Hematopoietic multipotent progenitor cell treated with erythropoietin and hydrocortisone succinate and interleukin-3 and kit ligand, for 17 days (in vitro differentiated cells): ENCODE measurements around the gene DOK3.

Experiments used
- DNase-seq: peaks from one replicate; pipeline ENCODE4 v3.0.0-alpha.2; 2015; ENCODE audit warnings: low spot score

The DOK3 gene

DNA sequence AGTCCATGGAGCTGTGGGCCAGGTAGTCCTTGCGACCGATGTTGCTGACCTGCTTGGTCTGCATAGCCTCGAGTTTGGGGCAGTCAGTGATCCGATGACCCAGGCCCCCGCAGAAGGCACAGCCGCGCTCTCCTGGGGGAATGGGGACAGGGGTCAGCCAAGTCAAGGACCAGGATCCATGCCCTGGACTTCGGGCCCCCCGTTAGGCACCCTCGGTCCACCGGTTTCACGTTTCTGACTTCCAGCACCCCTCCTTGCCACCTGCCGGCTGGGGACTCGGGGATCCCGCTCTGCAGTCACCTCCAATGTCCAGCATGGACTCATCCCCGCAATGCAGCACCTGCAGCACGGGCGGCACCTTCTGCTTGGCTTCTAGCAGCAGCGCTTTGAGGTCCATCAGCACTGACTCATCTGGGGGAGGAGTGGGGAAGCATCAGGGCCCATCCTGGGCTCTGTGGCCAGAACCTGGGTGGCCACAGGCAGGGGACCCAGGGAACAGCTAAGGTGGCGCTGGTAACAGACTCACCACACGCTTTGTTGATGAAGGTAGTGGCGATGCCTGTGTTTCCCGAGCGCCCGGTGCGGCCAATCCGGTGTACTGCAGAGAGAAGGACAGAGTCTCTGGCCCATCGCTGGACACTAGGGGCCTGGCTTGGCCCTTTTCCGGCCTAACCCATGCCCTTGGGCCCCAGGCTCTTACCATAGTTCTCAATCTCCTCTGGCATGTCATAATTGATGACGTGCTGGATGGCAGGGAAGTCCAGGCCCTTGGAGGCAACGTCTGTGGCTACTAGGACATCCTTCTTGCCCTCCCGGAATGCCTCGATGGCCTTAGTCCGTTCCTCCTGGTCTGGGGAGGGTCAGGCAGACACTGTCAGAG, 2.4 kb upstream of the DOK3 start:
- no peak for DNase-seq

DNA sequence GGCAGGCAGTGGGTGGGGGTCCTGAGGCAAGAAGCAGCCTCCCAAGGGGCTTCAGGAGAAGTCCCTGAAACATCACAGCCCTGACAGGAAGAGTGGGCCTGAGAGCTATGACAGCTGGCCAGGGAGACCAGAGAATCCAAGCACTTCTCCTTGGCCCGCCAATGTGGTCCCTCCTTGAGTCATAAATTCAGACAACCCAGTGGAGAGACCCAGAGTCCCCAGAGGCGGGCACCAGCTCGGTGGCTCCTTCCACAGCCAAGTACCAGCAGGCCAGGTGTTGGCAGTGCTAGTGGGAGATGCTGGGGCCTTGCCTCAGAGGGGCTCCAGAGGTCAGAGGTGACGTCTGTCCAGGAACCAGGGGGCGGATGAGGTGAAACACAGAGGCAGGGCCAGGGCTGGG, 1.6 kb upstream of the DOK3 start:
- DNase-seq: no peak

DNA sequence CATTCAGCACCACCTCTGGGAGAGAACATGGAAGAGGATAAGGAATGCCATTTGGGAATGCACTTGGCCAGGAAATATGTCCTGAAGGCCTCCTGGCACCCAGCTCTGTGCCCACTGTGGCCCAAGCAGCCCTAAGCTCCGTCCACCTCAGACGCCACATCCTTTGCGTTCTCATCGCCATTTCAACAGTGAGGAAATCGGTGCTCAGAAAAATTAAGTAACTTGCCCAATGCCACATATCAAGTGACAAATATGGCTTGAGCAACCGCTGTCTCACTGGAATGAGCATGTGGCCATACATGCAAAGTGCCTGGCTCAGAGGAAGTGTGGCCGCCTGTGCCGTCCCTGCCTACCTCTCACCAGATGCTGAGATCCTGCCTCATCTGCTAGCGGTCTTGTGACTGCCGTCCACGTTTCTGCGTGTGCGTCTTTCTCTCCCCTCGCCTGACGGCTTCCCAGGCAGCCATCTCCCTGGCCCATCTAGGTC, 984 bp upstream of the DOK3 start:
- DNase-seq: no peak

DNA sequence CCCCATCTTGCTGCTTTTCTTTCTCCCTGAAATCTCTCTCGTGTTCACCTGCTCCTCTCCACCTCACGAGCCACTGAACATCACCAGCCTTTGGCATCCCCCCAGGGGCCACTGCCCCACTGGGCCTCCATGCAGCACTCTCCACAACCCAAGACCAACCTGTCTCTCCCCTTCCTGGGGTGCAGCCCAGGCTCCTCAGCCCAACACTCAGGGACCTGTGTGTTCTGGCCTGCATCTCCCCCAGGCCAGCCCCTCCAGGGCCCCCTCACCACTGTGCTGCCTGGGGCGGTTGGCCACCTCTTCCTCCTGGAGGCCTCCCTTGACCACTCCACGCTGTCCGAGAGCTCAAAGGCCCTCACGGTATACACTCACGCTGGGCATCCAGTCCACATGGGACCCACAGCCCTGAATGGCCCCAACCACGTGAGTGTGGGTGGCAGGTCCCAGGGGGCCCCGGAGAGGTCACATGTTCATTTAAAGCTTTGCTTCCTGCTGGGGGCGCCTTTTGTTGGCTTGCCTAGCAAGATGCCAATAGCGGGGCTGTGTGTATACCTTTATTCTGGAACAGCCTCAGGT, 453 bp upstream of the DOK3 start:
- DNase-seq: no peak

DNA sequence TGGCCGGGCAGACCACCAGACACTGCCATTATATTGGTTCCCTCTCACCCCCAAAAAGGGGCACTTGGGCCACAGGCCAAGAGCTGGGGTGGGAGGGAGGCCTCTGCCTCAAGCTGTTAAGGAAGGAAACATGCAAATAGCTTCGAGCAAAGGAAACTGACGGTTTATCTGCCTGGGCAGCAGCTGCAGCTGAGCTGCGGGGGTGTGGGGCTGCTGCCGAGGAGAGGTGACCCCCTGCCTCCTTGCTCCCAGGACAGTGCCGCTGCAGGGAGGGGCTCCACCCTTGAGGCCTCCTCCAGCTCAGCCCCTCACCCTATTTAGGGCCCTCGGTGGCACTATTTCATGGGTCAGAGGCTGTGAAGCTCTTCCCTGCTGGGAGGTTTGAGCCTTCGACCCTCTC, 789 bp downstream of the DOK3 start:
- DNase-seq: no peak

DNA sequence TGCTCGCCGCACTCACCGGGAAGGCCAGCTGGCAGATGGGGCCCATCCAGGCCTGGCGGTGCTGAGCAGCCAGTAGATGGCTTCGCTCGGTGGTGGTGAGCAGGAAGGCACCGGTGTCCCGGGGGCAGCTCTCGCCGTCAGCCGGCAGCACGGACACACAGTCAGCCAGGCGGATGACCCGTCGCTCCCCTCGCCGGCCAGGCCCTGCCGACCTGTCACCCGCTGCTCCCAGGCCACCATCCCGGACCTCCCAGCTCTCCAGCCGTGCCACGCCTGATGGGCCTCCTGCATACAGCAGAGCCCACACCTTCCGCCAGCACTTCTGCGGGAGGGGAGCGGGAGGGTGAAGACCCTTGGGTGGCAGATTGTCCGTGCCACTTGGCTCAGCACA, 1.4 kb downstream of the DOK3 start:
- no peak for DNase-seq

DNA sequence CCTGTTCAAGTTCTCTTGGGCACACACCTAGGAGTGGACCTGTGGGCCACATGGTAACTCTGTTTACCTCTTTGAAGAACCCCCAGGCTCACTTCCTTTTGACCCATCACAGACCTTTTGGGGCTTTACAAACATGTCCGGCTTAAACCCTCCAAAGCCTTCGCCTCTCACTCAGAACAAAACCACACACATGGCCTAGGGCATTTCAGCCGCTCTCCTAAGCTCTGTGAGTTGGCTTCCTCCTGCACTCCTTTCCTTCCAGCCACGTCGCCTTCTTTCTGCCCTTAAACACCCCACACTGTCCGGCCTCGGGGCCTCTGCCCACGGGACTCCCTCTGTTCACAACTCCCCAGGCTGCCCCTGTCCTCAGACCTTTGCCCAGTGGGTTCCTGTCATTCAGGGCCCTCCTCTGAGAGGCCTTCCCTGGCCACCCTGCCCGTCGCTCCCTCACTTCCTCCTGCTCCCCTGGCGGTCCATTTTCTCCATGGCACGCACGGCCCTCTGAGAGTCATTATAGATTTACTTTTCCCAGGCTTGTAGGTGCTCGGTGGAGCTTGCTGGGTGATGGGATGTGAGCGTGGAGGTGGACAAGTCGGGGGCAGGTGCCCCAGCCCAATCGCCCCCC, 1.9 kb downstream of the DOK3 start:
- no peak for DNase-seq

DNA sequence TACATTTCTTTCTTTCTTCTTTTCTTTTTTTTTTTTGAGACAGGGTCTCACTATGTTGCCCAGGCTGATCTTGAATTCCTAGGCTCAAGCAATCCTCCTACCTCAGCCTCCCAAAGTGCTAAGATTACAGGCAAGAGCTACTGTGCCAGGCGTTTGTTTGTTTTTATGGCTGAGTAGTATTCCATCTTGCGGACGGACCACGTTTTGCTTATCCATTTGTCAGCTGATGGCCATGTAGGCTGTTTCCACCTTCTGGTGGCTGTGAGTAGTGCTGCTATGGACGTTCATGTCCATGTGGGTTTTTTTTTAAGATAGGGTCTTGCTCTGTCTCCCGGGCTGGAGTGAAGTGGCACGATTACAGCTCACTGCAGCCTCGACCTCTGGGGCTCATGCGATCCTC, 2.5 kb downstream of the DOK3 start:
- no peak for DNase-seq

DNA sequence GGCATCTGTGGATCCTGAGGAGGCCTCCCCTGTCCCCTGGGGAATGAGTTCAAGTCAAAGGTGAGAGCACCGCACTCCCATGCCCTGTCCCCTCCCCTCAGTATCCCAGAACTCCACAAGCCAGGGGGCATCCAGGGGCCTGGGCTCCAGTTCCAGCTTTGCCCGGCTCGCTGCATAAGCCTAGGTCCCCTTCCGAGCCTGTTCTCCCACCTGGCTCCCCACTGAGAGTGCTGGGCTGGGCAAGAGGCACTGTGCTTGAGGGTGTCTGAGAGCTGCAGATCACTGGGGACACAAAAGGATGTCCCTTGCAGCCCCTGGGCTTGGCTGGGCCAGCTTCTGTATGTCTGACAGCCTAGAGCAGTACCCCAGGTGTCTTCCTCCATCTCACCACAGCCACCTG, 4.6 kb downstream of the DOK3 start:
- DNase-seq: no peak

DNA sequence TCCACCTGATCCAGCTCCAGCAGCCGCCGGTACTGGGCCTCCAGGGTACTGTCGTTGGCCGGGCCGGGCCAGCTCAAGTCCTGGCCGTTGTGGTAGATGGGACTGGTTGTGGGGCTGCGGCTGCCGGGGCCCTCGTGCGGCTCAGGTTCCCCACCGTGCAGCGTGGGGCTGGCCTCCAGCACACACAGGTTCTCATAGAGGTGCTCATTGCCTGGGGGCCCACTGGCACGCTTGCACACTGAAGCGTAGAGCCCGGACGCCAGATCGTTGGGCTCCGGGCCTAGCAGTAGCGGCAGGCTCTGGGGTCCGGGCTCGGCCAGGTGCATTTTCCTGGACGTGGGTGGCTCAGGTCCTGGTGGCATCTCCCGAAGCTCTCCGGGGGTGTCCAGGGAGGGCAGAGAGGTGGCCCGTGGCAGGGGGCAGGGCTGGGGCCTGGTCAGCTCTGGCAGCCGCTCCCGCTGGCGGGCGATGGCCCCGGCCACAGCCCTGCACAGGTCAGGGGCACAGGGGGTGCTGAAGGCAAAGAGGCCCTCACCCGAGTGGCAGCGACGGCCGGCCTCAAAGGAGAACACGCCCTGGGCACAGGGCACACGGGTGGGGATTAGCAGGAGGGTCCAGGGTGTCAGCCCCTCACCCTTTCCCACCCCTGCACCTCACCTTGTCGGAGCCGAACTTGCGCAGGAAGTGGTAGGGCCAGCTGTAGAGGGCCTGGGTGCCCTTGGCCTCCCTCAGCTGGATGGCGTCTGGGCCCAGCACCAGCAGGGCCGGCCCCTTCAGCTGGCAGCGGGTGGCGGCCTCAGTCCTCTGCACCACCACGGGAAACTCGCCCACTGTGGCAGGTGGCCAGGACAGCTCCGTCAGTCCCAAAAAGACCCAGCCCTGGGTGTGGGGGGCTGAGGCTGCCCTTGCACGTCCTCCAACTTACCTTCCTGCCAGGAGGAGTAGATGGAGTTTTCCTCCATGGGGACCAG, 5.3 kb downstream of the DOK3 start:
- DNase-seq: no peak

DNA sequence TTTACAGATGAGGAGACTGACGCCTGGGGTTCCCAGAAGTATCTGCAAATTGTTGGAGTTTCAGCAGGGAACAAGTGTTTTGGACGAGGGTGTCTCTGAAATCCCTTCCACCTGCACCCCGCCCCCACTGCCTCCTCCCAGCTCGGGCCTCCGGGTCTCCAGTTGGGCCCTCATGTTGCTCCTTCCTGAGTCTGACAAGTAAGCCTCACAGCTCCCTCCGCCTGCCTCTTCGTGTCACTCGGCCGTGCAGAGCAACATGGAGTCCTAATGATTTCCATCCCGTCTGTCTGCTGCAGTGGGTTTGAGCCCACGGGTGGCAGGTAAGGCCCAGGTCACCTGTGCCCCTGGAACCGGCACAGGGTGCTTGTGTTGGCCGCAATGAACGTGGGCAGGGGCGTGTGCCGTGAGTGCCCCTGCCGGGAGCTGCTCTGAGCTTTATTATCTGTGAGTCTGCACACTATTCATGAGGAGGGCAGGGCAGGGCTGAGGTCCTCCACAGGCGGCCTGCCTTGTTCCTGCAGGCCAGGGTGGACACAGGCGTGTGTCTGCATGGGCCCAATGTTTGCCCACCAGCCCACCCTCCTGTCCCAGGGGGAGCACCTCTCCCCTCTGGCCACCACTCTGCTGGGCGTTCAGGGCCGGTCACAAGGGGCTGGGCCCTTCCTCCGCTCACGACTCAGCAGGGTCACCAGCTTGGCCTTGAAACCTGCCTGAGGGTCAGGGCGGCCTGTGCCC, 6.1 kb downstream of the DOK3 start:
- no peak for DNase-seq

DNA sequence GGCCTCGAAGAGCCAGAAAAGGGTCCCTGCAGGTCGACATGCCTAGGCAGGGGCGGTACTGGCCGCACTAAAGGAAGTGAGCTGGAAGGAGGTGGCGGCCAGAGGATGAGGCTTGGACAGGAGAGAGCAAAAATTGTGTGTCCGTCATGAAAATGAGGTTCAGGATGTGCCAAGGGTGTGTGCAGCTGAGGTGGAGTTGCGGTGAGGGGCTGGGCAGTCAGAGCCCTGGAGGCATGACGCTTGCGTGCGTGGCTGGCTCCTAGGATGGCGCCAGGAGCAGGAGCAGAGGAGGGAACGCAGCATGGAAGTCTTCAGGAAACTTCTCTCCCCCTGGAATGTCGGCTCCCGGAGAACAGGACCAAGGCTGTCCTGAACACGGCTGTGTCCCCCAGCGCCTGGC, 6.7 kb downstream of the DOK3 start:
- DNase-seq: no peak

DNA sequence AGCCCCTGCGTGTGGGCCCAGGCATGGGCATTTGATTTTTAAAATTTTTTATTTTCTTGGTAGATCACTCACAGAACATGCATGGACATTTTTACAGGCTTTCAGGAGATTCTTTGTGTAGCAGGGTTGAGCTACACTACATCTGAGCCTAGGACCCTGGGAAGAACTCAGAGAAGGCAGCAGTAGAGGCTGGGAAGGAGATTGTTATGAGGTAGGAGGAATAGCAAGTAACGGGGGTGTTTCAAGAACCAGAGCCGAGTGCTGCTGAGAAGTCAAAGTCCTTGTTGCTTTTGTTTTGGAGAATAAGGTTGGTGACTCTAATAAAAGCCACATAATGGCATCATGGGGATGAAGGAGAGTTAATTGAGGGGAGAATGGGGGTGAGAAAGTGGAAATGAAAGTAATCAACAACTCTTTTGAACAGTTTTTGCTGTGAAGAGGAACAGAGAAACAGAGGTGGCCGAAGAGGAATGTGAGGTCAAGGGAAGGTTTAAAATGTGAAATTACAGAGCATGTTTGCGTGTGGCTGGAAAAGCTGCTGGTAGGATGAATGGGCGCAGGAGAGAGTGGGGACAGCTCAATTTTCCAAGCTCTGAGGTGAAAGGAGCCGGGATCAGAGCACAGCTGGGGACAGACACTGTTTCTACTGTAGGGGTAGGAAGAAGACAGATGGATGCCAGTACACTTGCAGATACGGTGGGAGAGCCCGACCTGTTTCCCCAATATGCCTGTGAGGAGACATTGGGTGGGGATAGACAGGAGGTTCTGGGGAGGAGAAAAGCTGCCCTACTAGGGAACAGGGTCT, 7.5 kb downstream of the DOK3 start:
- DNase-seq: no peak

DNA sequence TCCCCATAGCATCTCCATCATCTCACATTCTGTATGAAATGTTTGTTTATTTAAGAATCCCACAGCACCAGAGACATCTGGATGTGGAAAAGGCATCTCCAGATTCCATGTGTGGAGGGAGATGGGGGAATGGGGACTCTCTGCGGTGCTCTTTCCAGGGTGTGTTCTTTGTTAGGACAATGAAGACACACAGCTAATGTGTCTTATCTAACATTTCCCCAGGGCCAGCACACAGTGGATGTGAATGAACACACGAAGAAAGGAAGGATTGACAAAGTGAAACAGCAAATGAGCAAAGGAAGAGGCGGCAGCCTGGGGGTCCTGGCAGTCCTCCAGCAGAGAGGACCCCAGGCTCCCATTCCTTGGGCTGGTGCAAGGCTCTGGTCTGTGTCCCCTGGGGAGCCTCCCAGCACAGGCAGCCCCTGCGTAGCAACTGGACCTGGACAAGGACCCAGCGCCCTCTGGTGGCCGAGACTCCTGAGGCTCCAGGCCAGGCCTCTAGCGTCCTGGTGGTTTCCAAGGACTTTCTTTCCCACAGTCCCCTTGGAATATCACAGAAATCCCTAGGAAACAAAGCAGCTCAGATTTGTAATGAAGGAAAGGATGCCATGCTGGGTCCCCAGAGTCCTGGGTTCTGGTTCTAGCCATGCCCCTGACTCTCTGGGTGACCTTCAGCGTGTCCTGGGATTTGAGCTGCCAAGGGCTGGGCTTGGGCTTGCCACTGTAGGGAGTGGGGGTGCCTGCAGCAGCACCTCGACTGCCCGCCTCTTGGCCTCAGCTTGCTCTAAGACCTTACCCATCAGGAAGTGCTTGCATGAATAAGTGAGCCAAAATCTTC, 8.7 kb downstream of the DOK3 start:
- DNase-seq: peak; percentile 89

DNA sequence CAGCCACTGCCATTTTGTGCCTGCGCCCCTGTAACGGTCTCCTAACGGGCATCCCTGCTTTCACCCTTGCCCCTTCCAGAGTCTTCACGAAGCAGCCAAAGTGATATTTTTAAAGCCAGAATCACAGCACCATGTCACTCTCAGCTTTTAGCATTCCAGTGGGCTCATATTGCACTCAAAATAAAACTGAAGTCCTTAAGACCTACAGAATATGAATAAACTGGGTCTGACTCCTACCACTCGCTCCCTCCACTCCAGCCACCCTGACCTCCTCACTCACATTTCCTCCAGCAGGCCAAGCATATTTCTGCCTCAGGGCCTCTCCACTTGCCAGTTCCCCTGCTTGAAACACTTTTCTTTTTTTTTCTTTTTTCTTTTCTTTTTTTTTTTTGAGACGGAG, 9.8 kb downstream of the DOK3 start:
- no peak for DNase-seq

DNA sequence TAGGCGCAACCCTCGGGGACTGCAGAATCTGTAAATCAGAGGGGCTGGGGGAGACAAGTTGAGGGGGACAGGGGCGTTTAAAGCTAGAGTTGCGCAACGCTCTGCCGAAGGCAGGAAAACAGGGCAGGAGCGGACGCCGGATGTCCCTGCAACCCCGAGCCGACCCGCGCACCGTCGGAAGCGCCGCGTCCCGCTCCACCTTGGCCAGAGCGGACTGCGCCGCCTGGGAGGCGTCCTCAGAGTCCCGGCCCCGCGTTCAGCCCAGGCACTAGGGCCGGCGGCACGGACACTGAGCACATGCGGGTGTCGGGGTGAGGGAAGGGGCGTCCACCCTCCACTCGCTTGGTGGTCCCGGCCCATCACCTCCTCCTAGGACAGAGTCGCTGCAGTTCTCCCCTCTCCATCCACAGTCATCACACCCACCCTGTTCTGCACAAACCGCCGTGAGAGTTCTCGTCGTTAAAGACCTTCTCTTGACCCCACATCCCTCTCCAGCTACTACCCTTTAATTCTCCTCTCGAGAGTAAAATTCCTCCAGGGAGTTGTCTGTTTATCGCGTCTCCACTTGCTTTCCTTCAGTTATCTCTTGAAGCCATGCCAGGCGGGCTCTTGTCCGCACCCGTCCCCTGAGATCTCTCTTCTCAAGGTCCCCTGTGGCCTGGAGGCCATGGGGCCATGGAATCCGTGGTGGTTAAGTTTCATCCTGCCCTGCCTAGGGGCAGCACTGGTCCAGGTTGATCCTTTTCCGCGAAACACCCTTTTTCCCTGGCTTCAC, 11.4 kb downstream of the DOK3 start:
- DNase-seq: peak; percentile 65

DNA sequence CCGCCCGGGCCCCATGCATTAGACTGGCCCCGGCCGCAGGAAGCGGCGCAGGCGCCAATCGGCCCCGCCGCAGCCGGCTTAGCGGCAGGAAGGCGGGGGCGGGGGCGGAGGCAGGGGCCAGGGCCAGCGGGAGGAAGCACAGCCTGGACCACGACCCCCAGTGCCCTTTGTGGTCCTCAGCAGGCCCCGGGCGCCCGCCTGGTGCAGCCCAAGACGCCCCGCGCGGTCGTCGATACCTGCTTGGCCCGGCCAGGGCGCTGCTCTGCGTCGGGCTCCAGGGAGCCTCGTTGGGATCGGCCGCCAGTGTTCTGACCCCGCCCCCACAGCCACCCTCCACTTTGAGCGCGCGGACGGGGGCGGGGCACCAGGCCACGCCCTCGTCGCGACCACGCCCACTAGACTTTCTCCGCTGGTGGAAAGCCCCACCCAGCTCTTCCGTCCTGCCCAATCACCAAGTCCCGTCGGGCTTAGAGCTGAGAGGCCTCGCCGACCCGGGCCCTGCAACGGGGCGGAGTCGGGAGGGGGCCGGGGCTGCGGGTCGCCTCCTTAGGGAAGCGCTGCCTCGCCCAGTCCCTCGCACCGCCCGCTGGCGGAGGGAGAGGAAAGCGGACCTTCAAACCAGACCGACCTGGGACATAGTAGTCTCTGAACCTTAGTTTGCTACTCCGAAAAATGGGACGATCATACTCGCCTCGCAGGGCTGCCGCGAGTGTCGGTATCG, 12.2 kb downstream of the DOK3 start, which contains the start of gene PDLIM7:
TSS of gene PDLIM7 (minus strand) at position 313 of the 721 bp plus-strand sequence. CDS start 1,092 bp downstream, outside the sequence.
- peak; percentile 97 for DNase-seq

DNA sequence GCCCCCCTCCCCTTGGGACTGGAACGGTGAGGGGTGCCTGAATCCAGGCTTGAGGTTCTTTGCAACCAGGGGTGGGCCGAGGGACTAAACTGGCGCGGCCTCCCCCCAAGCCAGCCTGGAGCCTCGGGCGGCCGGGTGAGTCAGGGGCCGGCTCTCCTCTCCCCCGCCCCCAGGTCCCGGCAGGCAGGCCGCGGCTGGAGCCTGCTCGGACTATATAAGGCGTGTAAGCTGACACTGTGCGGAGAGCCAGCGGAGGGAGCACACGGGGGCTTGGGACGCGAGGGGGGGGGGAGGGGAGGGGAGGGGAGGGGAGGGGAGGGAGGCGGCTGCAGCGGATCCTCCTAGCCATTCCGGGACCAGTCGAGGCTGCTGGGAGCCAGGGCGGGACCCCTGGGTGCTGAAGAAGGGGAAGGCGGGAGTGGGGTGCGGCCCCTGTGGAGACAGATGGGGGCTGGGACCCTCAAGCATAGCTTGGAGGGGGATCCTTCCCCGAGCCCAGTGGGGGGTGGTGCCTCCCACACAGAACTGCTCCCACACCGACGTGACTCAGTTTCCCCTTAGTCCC, 12.8 kb downstream of the DOK3 start:
- peak; percentile 9 for DNase-seq
